HEK293 (cell line): Measurements from ENCODE around the gene HERC3.

Experiments
- CTCF ChIA-PET: fragments of 350-600 bp; formaldehyde crosslinking; extraction: SDS; loops from one replicate; lab custom pipeline; 2021; ENCODE audit warnings: antibody characterized with exemption; lab: Yijun Ruan, JAX
- POLR2A ChIA-PET: fragments of 300-600 bp; formaldehyde crosslinking; extraction: SDS; loops from one replicate; lab custom pipeline; 2020; ENCODE audit warnings: antibody characterized with exemption, inconsistent platforms; lab: Yijun Ruan, JAX
- H3K27ac ChIP-seq: fragments of 200-500 bp; sonication (Bioruptor generic); 2 replicates; pipeline ENCODE4 v1.5.1; 2014; ENCODE audit warnings: low read depth, low read length, control low read depth, inconsistent platforms; ENCODE audit errors: extremely low read depth
- H3K36me3 ChIP-seq, 2 experiments: fragments of 200-500 bp in 1 of 2; sonication (Bioruptor generic) in 1 of 2; 1 replicate in 1 of 2; 2 replicates in 1 of 2; pipeline ENCODE4 v1.5.1; 2014 to 2017; ENCODE audit warnings: inconsistent platforms in 2 of 2, low read length in 2 of 2; ENCODE audit not compliant: control insufficient read depth in 2 of 2, insufficient read depth in 1 of 2
- H3K4me1 ChIP-seq: fragments of 200-500 bp; sonication (Bioruptor generic); 2 replicates; pipeline ENCODE4 v1.5.1; 2014; ENCODE audit warnings: mild to moderate bottlenecking, low read length, inconsistent platforms; ENCODE audit not compliant: control insufficient read depth, insufficient read depth
- H3K4me3 ChIP-seq: 2 replicates; pipeline ENCODE4 v1.5.1; 2011; ENCODE audit warnings: low read depth, mild to moderate bottlenecking, control low read depth, low read length, moderate library complexity
- H3K9me3 ChIP-seq: fragments of 200-500 bp; sonication (Bioruptor generic); 2 replicates; pipeline ENCODE4 v1.5.1; 2014; ENCODE audit warnings: low read depth, low read length, inconsistent platforms; ENCODE audit not compliant: control insufficient read depth, insufficient read depth
- AEBP2 ChIP-seq: fragments of 450-650 bp; formaldehyde crosslinking; IDR thresholded peaks from 2 replicates; pipeline ENCODE4 v1.5.1; 2016; ENCODE audit warnings: missing biosample characterization, missing genetic modification characterization, borderline replicate concordance
- BCL11B ChIP-seq: fragments of 450-650 bp; formaldehyde crosslinking; IDR thresholded peaks from 2 replicates; pipeline ENCODE4 v1.5.1; 2016; ENCODE audit warnings: low read depth, missing biosample characterization, missing genetic modification characterization
- FEZF1 ChIP-seq: fragments of 450-650 bp; formaldehyde crosslinking; IDR thresholded peaks from 2 replicates; pipeline ENCODE4 v1.5.1; 2016; ENCODE audit warnings: missing biosample characterization, missing genetic modification characterization
- MYNN ChIP-seq: fragments of 450-650 bp; formaldehyde crosslinking; IDR thresholded peaks from 2 replicates; pipeline ENCODE4 v1.5.1; 2016; ENCODE audit warnings: missing biosample characterization, missing genetic modification characterization, borderline replicate concordance
- OSR2 ChIP-seq: fragments of 450-650 bp; formaldehyde crosslinking; IDR thresholded peaks from 2 replicates; pipeline ENCODE4 v1.5.1; 2016; ENCODE audit warnings: missing biosample characterization, missing genetic modification characterization
- OVOL3 ChIP-seq: fragments of 450-650 bp; formaldehyde crosslinking; IDR thresholded peaks from 2 replicates; pipeline ENCODE4 v1.5.1; 2016; ENCODE audit warnings: missing biosample characterization, missing genetic modification characterization
- SP3 ChIP-seq: fragments of 450-650 bp; formaldehyde crosslinking; IDR thresholded peaks from 2 replicates; pipeline ENCODE4 v1.5.1; 2016; ENCODE audit warnings: missing biosample characterization, missing genetic modification characterization
- TRIM28 ChIP-seq: IDR thresholded peaks from 2 replicates; pipeline ENCODE4 v1.6.1; 2011; ENCODE audit warnings: low read length, control low read depth, borderline replicate concordance
- ZNF10 ChIP-seq: fragments of 450-650 bp; formaldehyde crosslinking; IDR thresholded peaks from 2 replicates; pipeline ENCODE4 v1.5.1; 2017; ENCODE audit warnings: missing biosample characterization, missing genetic modification characterization
- ZNF132 ChIP-seq: fragments of 450-650 bp; formaldehyde crosslinking; IDR thresholded peaks from 2 replicates; pipeline ENCODE4 v1.5.1; 2017; ENCODE audit warnings: missing biosample characterization, missing genetic modification characterization, borderline replicate concordance
- ZNF211 ChIP-seq: fragments of 450-650 bp; formaldehyde crosslinking; IDR thresholded peaks from 2 replicates; pipeline ENCODE4 v1.5.1; 2016; ENCODE audit warnings: low read depth, missing biosample characterization, missing genetic modification characterization
- ZNF239 ChIP-seq: fragments of 450-650 bp; formaldehyde crosslinking; IDR thresholded peaks from 2 replicates; pipeline ENCODE4 v1.5.1; 2016; ENCODE audit warnings: missing biosample characterization, missing genetic modification characterization
- ZNF280C ChIP-seq: fragments of 450-650 bp; formaldehyde crosslinking; IDR thresholded peaks from 2 replicates; pipeline ENCODE4 v1.5.1; 2016; ENCODE audit warnings: missing biosample characterization, missing genetic modification characterization
- ZNF341 ChIP-seq: fragments of 450-650 bp; formaldehyde crosslinking; IDR thresholded peaks from 2 replicates; pipeline ENCODE4; 2016; ENCODE audit warnings: low read depth, missing biosample characterization, missing genetic modification characterization
- ZNF354C ChIP-seq: fragments of 450-650 bp; formaldehyde crosslinking; IDR thresholded peaks from 2 replicates; pipeline ENCODE4 v1.5.1; 2016; ENCODE audit warnings: missing biosample characterization, missing genetic modification characterization, low read depth, borderline replicate concordance
- ZNF37A ChIP-seq: fragments of 450-650 bp; IDR thresholded peaks from 2 replicates; pipeline ENCODE4 v1.5.1; 2018; ENCODE audit warnings: missing biosample characterization, missing genetic modification characterization
- ZNF398 ChIP-seq: fragments of 450-650 bp; formaldehyde crosslinking; IDR thresholded peaks from 2 replicates; pipeline ENCODE4 v1.5.1; 2017; ENCODE audit warnings: missing biosample characterization, missing genetic modification characterization
- ZNF561 ChIP-seq: fragments of 450-650 bp; IDR thresholded peaks from 2 replicates; pipeline ENCODE4 v1.5.1; 2018; ENCODE audit warnings: missing biosample characterization, missing genetic modification characterization, borderline replicate concordance
- ZNF670 ChIP-seq: fragments of 450-650 bp; formaldehyde crosslinking; IDR thresholded peaks from 2 replicates; pipeline ENCODE4 v1.5.1; 2016; ENCODE audit warnings: missing biosample characterization, missing genetic modification characterization, low read depth
- ZNF707 ChIP-seq: fragments of 450-650 bp; formaldehyde crosslinking; IDR thresholded peaks from 2 replicates; pipeline ENCODE4 v1.5.1; 2016; ENCODE audit warnings: missing biosample characterization, missing genetic modification characterization
- ZNF776 ChIP-seq: fragments of 450-650 bp; formaldehyde crosslinking; IDR thresholded peaks from 2 replicates; pipeline ENCODE4 v1.5.0; 2017; ENCODE audit warnings: missing biosample characterization, missing genetic modification characterization, borderline replicate concordance
- ZNF791 ChIP-seq: fragments of 450-650 bp; formaldehyde crosslinking; IDR thresholded peaks from 2 replicates; pipeline ENCODE4 v1.5.1; 2016; ENCODE audit warnings: missing biosample characterization, missing genetic modification characterization
- TF ChIP-seq, protein P1 (sequence below): fragments of 450-650 bp; formaldehyde crosslinking; IDR thresholded peaks from 2 replicates; pipeline ENCODE4 v1.5.1; 2017; ENCODE audit warnings: missing biosample characterization, missing genetic modification characterization

HERC3 gene

GRCh38 chr4:88722828-88723227, 130.5 kb downstream of the HERC3 start:
- POLR2A ChIA-PET = no interaction called here
- CTCF ChIA-PET = interaction anchor here (0.7 kb wide), 1 partner anchor 507 kb away, joined by 3 read pairs; no protein-coding TSS in a partner anchor

GRCh38 chr4:88724406-88724805, 132.1 kb downstream of the HERC3 start:
- Histone ChIP-seq H3K4me1 (no peaks in the 10 kb centered on the region), H3K4me3 (no peak overlapping the region), H3K9me3 (no peaks in the 10 kb centered on the region), H3K36me3 (peaks cover 0 to 43% of the 10 kb centered on the region in 2 experiments; a peak in 2 of 3 replicates), H3K27ac (no peak overlapping the region)
- POLR2A ChIA-PET = no interaction called here
- TF ChIP-seq ZNF10 (tag by site-specific recombination) (no peak), FEZF1 (no peak), ZNF341 (no peak), ZNF776 (tag by site-specific recombination) (no peak), ZNF561 (tag by site-specific recombination) (no peak), ZNF239 (tag by site-specific recombination) (no peak), ZNF707 (no peak), BCL11B (tag by site-specific recombination) (no peak)
- CTCF ChIA-PET = no interaction called here

More at GRCh38 chr4:88722828-88723227, 130.5 kb downstream of the HERC3 start:
- Histone ChIP-seq H3K9me3 (no peaks in the 10 kb centered on the region), H3K4me1 (no peaks in the 10 kb centered on the region), H3K4me3 (no peak overlapping the region), H3K27ac (no peak overlapping the region), H3K36me3 (peaks cover 0 to 38% of the 10 kb centered on the region in 2 experiments; a peak in 2 of 3 replicates)
- TF ChIP-seq SP3 (tag by site-specific recombination) (no peak), AEBP2 (no peak), TRIM28 (no peak), ZNF280C (tag by site-specific recombination) (no peak), ZNF670 (tag by site-specific recombination) (no peak)

DNA sequence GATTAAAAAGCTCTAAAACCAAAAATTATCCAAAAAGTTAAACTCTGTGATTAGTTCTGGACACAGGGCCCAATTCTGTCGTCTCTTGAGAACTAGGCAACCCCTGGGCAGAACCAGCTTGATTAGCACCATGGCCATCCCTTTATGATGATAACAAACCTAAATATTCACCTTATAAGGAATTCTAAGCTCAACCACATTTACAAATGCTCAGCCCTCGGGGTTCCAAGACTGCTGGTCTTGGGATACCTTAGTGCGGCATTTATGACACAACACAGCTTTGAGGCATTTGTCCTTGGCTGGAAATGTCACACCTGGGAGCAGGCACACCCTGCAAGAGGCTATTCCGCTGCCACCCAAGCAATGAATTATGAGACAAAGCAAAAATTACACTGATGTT, 132.9 kb downstream of the HERC3 start:
- TF ChIP-seq ZNF791 (tag by site-specific recombination) (no peak), OSR2 (tag by site-specific recombination) (no peak), ZNF354C (tag by site-specific recombination) (no peak), OVOL3 (tag by site-specific recombination) (no peak)
- CTCF ChIA-PET = no interaction called here
- no peak overlapping the region for H3K27ac ChIP-seq
- peaks cover 0 to 48% of the 10 kb centered on the region in 2 experiments for H3K36me3 ChIP-seq
- POLR2A ChIA-PET = no interaction called here
- no peaks in the 10 kb centered on the region for H3K4me1 ChIP-seq
- no peaks in the 10 kb centered on the region for H3K9me3 ChIP-seq
- no peak overlapping the region for H3K4me3 ChIP-seq

GRCh38 chr4:88725986-88726385, 133.7 kb downstream of the HERC3 start:
- Histone ChIP-seq H3K36me3 (peaks cover 0 to 51% of the 10 kb centered on the region in 2 experiments), H3K27ac (no peak overlapping the region), H3K9me3 (no peaks in the 10 kb centered on the region), H3K4me3 (no peak overlapping the region), H3K4me1 (no peaks in the 10 kb centered on the region)
- ChIA-PET POLR2A (no interaction called here), CTCF (no interaction called here)
- TF ChIP-seq ZNF211 (tag by site-specific recombination) (no peak), ZNF132 (tag by site-specific recombination) (no peak), ZNF37A (tag by site-specific recombination) (no peak), ZNF398 (no peak), MYNN (tag by site-specific recombination) (no peak)
- TF ChIP-seq, protein P1, sequence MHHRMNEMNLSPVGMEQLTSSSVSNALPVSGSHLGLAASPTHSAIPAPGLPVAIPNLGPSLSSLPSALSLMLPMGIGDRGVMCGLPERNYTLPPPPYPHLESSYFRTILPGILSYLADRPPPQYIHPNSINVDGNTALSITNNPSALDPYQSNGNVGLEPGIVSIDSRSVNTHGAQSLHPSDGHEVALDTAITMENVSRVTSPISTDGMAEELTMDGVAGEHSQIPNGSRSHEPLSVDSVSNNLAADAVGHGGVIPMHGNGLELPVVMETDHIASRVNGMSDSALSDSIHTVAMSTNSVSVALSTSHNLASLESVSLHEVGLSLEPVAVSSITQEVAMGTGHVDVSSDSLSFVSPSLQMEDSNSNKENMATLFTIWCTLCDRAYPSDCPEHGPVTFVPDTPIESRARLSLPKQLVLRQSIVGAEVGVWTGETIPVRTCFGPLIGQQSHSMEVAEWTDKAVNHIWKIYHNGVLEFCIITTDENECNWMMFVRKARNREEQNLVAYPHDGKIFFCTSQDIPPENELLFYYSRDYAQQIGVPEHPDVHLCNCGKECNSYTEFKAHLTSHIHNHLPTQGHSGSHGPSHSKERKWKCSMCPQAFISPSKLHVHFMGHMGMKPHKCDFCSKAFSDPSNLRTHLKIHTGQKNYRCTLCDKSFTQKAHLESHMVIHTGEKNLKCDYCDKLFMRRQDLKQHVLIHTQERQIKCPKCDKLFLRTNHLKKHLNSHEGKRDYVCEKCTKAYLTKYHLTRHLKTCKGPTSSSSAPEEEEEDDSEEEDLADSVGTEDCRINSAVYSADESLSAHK = no peak
